Hepatocyte (in vitro differentiated cells): ENCODE data around the gene MYO5C. TPM values are rescaled to one million over a fixed set of nuclear protein-coding genes. Genes with fewer than 3 reads are reported as not detected.
A peak's percentile ranks its signal among the peaks of the same experiment; 100 is the strongest.

Experiments
- DNase-seq: peaks from one replicate; pipeline ENCODE4 v3.0.0-alpha.2; 2016; ENCODE audit warnings: low spot score
- H2AFZ ChIP-seq: fragments of 200-600 bp; sonication (generic); 2 replicates; pipeline ENCODE4 v1.6.0; 2016; ENCODE audit warnings: antibody characterized with exemption, mild to moderate bottlenecking
- H3K27ac ChIP-seq: fragments of 200-600 bp; sonication (generic); 2 replicates; pipeline ENCODE4 v1.5.1; 2016; ENCODE audit warnings: mild to moderate bottlenecking
- H3K27me3 ChIP-seq: fragments of 200-600 bp; sonication (generic); 2 replicates; pipeline ENCODE4 v1.6.1; 2016
- H3K36me3 ChIP-seq: fragments of 200-600 bp; sonication (generic); replicated peaks from 2 replicates; pipeline ENCODE4 v1.5.1; 2016; ENCODE audit warnings: low read depth; ENCODE audit not compliant: insufficient read depth
- H3K4me1 ChIP-seq: fragments of 200-600 bp; sonication (generic); 2 replicates; pipeline ENCODE4 v1.5.1; 2016; ENCODE audit warnings: mild to moderate bottlenecking, moderate library complexity; ENCODE audit not compliant: insufficient read depth
- H3K4me2 ChIP-seq: fragments of 200-600 bp; sonication (generic); 2 replicates; pipeline ENCODE4 v1.6.0; 2016
- H3K4me3 ChIP-seq: fragments of 200-600 bp; sonication (generic); 2 replicates; pipeline ENCODE4 v1.5.1; 2016; ENCODE audit warnings: mild to moderate bottlenecking
- H3K79me2 ChIP-seq: fragments of 200-600 bp; sonication (generic); 2 replicates; pipeline ENCODE4 v1.6.0; 2017; ENCODE audit warnings: mild to moderate bottlenecking
- H3K9me2 ChIP-seq: fragments of 200-600 bp; sonication (generic); replicated peaks from 2 replicates; pipeline ENCODE4 v1.6.0; 2017; ENCODE audit warnings: mild to moderate bottlenecking; ENCODE audit not compliant: insufficient read depth
- H3K9me3 ChIP-seq: fragments of 200-600 bp; sonication (generic); 2 replicates; pipeline ENCODE4 v1.5.1; 2016; ENCODE audit warnings: low read depth, mild to moderate bottlenecking
- H4K20me1 ChIP-seq: fragments of 200-600 bp; sonication (generic); 2 replicates; pipeline ENCODE4 v1.6.0; 2016; ENCODE audit warnings: mild to moderate bottlenecking; ENCODE audit not compliant: insufficient read depth, poor library complexity, severe bottlenecking
- CTCF ChIP-seq: fragments of 200-600 bp; sonication (generic); IDR thresholded peaks from 2 replicates; pipeline ENCODE4 v1.5.1; 2016; ENCODE audit warnings: antibody characterized with exemption, mild to moderate bottlenecking; ENCODE audit not compliant: poor library complexity
- EZH2 ChIP-seq: fragments of 200-600 bp; sonication (generic); IDR thresholded peaks from 2 replicates; pipeline ENCODE4 v1.6.1; 2016; ENCODE audit warnings: antibody characterized with exemption, mild to moderate bottlenecking, borderline replicate concordance
- EZH2phosphoT487 ChIP-seq: fragments of 200-600 bp; sonication (generic); IDR thresholded peaks from one replicate; pipeline ENCODE4 v1.6.1; 2018; ENCODE audit warnings: antibody characterized with exemption, mild to moderate bottlenecking, low read depth, moderate library complexity; ENCODE audit not compliant: unreplicated experiment, severe bottlenecking
- WGBS: methylation state at CpG from one replicate; pipeline ENCODE4 v1.1.6; 2016; ENCODE audit warnings: low lambda C conversion rate; ENCODE audit errors: missing lambda C conversion rate; 5-methylcytosine and 5-hydroxymethylcytosine counted together
- polyA plus RNA-seq: library from polyadenylated mRNA; unstranded; fragments of >200 nt; fragmentation: Nextera tagmentation; extraction: Ambion mirVana; gene quantifications from 2 replicates; pipeline ENCODE4 v1.2.1, GENCODE V29; 2016
- total RNA-seq: library from RNA; depleted of rRNA; stranded (reverse); fragments of >200 nt; gene quantifications from 2 replicates; pipeline ENCODE4 v1.2.3, GENCODE V29; 2014

The MYO5C gene
- total and polyA plus RNA-seq, 2 experiments from 2014 or later = 10.2 to 18.2 TPM

GRCh38 chr15:52331490-52332240, 36.1 kb upstream of the MYO5C start:
- H3K36me3 ChIP-seq = no peaks in the 10 kb centered on the region
- H3K27me3 ChIP-seq = no peaks in the 10 kb centered on the region
- WGBS = 69% methylated on average over 6 of the region's 6 CpGs

GRCh38 chr15:52329987-52330386, 34.4 kb upstream of the MYO5C start:
- DNase-seq = no peak
- Histone ChIP-seq H3K4me1 (no peaks in the 10 kb centered on the region), H3K27me3 (no peaks in the 10 kb centered on the region), H4K20me1 (no peaks in the 10 kb centered on the region), H3K4me2 (no peak overlapping the region), H3K9me3 (no peaks in the 10 kb centered on the region), H3K27ac (no peak overlapping the region), H3K4me3 (no peak overlapping the region), H3K36me3 (no peaks in the 10 kb centered on the region), H3K79me2 (no peaks in the 10 kb centered on the region), H3K9me2 (no peaks in the 10 kb centered on the region), H2AFZ (no peak overlapping the region)
- 100% methylated on average over 1 of the region's 1 CpG for WGBS
- no peak for TF ChIP-seq EZH2

More at GRCh38 chr15:52331490-52332240, 36.1 kb upstream of the MYO5C start:
- Histone ChIP-seq H3K4me1 (no peaks in the 10 kb centered on the region), H3K79me2 (no peaks in the 10 kb centered on the region), H3K4me2 (no peak overlapping the region), H2AFZ (no peak overlapping the region), H4K20me1 (no peaks in the 10 kb centered on the region), H3K4me3 (no peak overlapping the region), H3K9me2 (no peaks in the 10 kb centered on the region), H3K9me3 (no peaks in the 10 kb centered on the region), H3K27ac (no peak overlapping the region)
- DNase-seq = peak; percentile 45
- TF ChIP-seq CTCF (peak; percentile 49), EZH2 (no peak), EZH2phosphoT487 (no peak)

GRCh38 chr15:52329150-52329549, 33.5 kb upstream of the MYO5C start:
- Histone ChIP-seq H3K36me3 (no peaks in the 10 kb centered on the region), H3K9me2 (no peaks in the 10 kb centered on the region), H3K4me2 (no peak overlapping the region), H3K79me2 (no peaks in the 10 kb centered on the region), H3K4me3 (no peak overlapping the region), H2AFZ (no peak overlapping the region), H3K9me3 (no peaks in the 10 kb centered on the region), H4K20me1 (no peaks in the 10 kb centered on the region), H3K27me3 (no peaks in the 10 kb centered on the region), H3K4me1 (no peaks in the 10 kb centered on the region), H3K27ac (no peak overlapping the region)
- no peak for TF ChIP-seq CTCF
- no peak for TF ChIP-seq EZH2phosphoT487
- no peak for TF ChIP-seq EZH2
- no peak for DNase-seq
- WGBS = 95% methylated on average over 2 of the region's 2 CpGs

- H4K20me1 ChIP-seq = no peaks in the 10 kb centered on the region
- no peaks in the 10 kb centered on the region for H3K9me2 ChIP-seq
- H3K4me3 ChIP-seq = no peak overlapping the region
- H3K4me2 ChIP-seq = no peak overlapping the region
- no peak for TF ChIP-seq EZH2phosphoT487
- no peak for TF ChIP-seq EZH2
- TF ChIP-seq CTCF = no peak
- H2AFZ ChIP-seq = no peak overlapping the region
- no peaks in the 10 kb centered on the region for H3K4me1 ChIP-seq
- 89% methylated on average over 2 of the region's 2 CpGs for WGBS
- H3K36me3 ChIP-seq = no peaks in the 10 kb centered on the region
- H3K79me2 ChIP-seq = no peaks in the 10 kb centered on the region
- H3K27ac ChIP-seq = no peak overlapping the region
- H3K9me3 ChIP-seq = no peaks in the 10 kb centered on the region
- no peaks in the 10 kb centered on the region for H3K27me3 ChIP-seq
- no peak for DNase-seq
Measured at GRCh38 chr15:52328680-52329079, 33.1 kb upstream of the MYO5C start.
